ENCODE results near the gene EOGT.

- no peak for TF ChIP-seq CTCF (conservative IDR thresholded peaks at IDR 0.05; ENCODE audit: low read length)
- TF ChIP-seq EZH2phosphoT487 (IDR thresholded peaks at IDR 0.05; ENCODE audit: borderline replicate concordance, low read depth, low read length) = no peak
Measured at GRCh38 chr3:69051756-69052471, 38.4 kb upstream of the EOGT start, which contains the start of gene TMF1.
